ENCODE data around the gene KAZN. TPM values are rescaled to one million over a fixed set of nuclear protein-coding genes. Genes with fewer than 3 reads are reported as not detected.

The KAZN gene
- total and polyA plus RNA-seq, 2 donors (not counting 1 experiment from before 2014, with no cell fraction given): 3.4 to 5.0 TPM

DNA sequence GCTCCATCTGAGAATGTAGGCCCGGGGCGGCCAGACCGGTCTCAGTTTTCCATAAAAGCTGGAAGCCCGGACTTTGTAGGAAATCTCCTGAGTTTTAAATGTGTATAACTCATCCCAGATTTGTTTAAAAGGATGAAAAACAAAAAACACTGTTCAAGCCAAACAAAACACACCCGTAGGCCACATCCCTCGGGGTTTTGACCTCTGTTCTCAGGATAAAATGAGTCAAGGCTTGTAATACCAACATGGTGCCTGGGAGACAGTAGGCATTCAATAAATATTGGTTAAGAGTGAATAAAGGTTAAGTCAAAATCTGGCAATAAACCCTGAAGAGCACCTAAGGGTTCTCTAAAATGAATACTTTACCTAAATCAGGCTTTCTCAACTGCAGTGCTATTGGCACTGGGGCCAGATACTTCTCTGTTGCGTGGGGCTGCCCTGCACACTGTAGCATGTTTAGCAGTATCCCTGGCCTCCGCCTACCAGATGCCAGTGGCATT lies 55.0 kb downstream of the KAZN start:
- Histone ChIP-seq H3K27ac (ENCODE audit: insufficient read depth, low read length) (no peak overlapping the region), H3K9me3 (ENCODE audit: control insufficient read depth, insufficient read depth, low read depth, low read length) (no peaks in the 10 kb centered on the region), H2AFZ (ENCODE audit: low read length) (no peak overlapping the region), H3K36me3 (ENCODE audit: control insufficient read depth, insufficient read depth, low read length) (no peaks in the 10 kb centered on the region), H3K27me3 (ENCODE audit: control insufficient read depth, insufficient read depth, low read length) (no peaks in the 10 kb centered on the region), H3K9ac (ENCODE audit: insufficient read depth, low read length) (no peak overlapping the region), H3K4me3 (replicated peaks in 1 of 4; ENCODE audit: control extremely low read depth in 1 of 4, insufficient read depth in 1 of 4, low read depth in 3 of 4, low read length in 4 of 4) (no peak overlapping the region), H3K4me1 (ENCODE audit: control insufficient read depth, extremely low read depth, insufficient read depth, low read length) (no peaks in the 10 kb centered on the region), H4K20me1 (ENCODE audit: control insufficient read depth, extremely low read depth, insufficient read depth, low read length) (no peaks in the 10 kb centered on the region), H3K79me2 (ENCODE audit: control insufficient read depth, insufficient read depth, low read length) (no peaks in the 10 kb centered on the region), H3K4me2 (ENCODE audit: extremely low read depth, insufficient read depth, low read length) (no peak overlapping the region)
- DNase-seq (ENCODE audit: low read depth in 2 of 2): peak in 1 of 2 donors; percentile 11
- TF ChIP-seq, protein P1, sequence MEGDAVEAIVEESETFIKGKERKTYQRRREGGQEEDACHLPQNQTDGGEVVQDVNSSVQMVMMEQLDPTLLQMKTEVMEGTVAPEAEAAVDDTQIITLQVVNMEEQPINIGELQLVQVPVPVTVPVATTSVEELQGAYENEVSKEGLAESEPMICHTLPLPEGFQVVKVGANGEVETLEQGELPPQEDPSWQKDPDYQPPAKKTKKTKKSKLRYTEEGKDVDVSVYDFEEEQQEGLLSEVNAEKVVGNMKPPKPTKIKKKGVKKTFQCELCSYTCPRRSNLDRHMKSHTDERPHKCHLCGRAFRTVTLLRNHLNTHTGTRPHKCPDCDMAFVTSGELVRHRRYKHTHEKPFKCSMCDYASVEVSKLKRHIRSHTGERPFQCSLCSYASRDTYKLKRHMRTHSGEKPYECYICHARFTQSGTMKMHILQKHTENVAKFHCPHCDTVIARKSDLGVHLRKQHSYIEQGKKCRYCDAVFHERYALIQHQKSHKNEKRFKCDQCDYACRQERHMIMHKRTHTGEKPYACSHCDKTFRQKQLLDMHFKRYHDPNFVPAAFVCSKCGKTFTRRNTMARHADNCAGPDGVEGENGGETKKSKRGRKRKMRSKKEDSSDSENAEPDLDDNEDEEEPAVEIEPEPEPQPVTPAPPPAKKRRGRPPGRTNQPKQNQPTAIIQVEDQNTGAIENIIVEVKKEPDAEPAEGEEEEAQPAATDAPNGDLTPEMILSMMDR (conservative IDR thresholded peaks at IDR 0.05 in 1 of 2, IDR thresholded peaks at IDR 0.05 in 1 of 2; ENCODE audit: low read depth in 1 of 2, low read length in 2 of 2): no peak
- no peak for TF ChIP-seq EZH2 (IDR thresholded peaks at IDR 0.05; ENCODE audit: low read length, missing control alignments)

DNA sequence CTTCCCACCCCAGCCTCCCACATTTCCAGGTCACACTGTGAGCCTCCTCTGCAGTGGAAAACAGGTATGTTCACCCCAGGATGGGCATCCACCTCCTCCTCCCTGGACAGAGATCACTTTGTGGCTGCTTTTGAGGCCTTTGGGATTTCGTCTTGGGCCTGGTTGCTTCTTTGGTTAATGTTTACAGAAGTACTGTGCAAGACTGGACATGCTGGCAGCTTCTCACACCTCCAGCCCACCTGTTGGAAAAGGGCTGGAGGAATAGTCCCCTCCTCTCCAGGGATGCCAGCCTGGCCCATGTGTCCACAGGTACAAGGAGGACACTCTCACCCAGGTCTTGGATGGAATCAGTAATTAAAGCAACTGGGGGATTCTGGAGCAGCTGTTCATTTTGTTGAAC lies 56.1 kb downstream of the KAZN start:
- Histone ChIP-seq H3K27ac (ENCODE audit: insufficient read depth, low read length) (no peak overlapping the region), H3K9me3 (ENCODE audit: control insufficient read depth, insufficient read depth, low read depth, low read length) (no peaks in the 10 kb centered on the region), H3K9ac (ENCODE audit: insufficient read depth, low read length) (no peak overlapping the region), H3K4me3 (replicated peaks in 1 of 4; ENCODE audit: control extremely low read depth in 1 of 4, insufficient read depth in 1 of 4, low read depth in 3 of 4, low read length in 4 of 4) (no peak overlapping the region), H3K36me3 (ENCODE audit: control insufficient read depth, insufficient read depth, low read length) (no peaks in the 10 kb centered on the region), H3K79me2 (ENCODE audit: control insufficient read depth, insufficient read depth, low read length) (no peaks in the 10 kb centered on the region), H3K4me2 (ENCODE audit: extremely low read depth, insufficient read depth, low read length) (no peak overlapping the region), H3K27me3 (ENCODE audit: control insufficient read depth, insufficient read depth, low read length) (no peaks in the 10 kb centered on the region), H3K4me1 (ENCODE audit: control insufficient read depth, extremely low read depth, insufficient read depth, low read length) (no peaks in the 10 kb centered on the region), H2AFZ (ENCODE audit: low read length) (no peak overlapping the region), H4K20me1 (ENCODE audit: control insufficient read depth, extremely low read depth, insufficient read depth, low read length) (no peaks in the 10 kb centered on the region)
- no peak for TF ChIP-seq EZH2 (IDR thresholded peaks at IDR 0.05; ENCODE audit: low read length, missing control alignments)
- TF ChIP-seq, protein P1 (conservative IDR thresholded peaks at IDR 0.05 in 1 of 2, IDR thresholded peaks at IDR 0.05 in 1 of 2; ENCODE audit: low read depth in 1 of 2, low read length in 2 of 2): no peak
- no peak for DNase-seq (ENCODE audit: low read depth in 2 of 2)

DNA sequence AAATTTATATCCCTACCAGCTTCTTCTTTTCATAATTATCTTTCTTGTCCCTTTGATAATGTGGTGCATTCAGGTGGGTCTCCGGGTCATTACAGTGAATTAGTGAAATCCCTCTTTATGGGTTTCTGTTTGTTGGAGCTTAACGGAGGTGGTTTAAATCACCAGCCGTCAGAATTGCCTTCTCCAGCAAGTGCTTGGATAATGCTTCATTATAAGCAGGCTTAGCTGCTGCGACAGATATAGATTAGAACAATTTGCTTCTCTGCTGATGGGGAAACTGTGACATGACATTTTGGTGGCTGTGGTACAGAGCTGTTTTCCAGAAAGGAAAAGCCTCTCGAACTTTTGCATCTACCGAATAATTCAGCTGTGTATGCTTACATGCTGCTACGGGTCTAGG lies 56.9 kb downstream of the KAZN start:
- Histone ChIP-seq H3K9me3 (ENCODE audit: control insufficient read depth, insufficient read depth, low read depth, low read length) (no peaks in the 10 kb centered on the region), H3K36me3 (ENCODE audit: control insufficient read depth, insufficient read depth, low read length) (no peaks in the 10 kb centered on the region), H2AFZ (ENCODE audit: low read length) (no peak overlapping the region), H3K79me2 (ENCODE audit: control insufficient read depth, insufficient read depth, low read length) (no peaks in the 10 kb centered on the region), H4K20me1 (ENCODE audit: control insufficient read depth, extremely low read depth, insufficient read depth, low read length) (no peaks in the 10 kb centered on the region), H3K9ac (ENCODE audit: insufficient read depth, low read length) (no peak overlapping the region), H3K4me3 (replicated peaks in 1 of 4; ENCODE audit: control extremely low read depth in 1 of 4, insufficient read depth in 1 of 4, low read depth in 3 of 4, low read length in 4 of 4) (no peak overlapping the region), H3K4me2 (ENCODE audit: extremely low read depth, insufficient read depth, low read length) (no peak overlapping the region), H3K4me1 (ENCODE audit: control insufficient read depth, extremely low read depth, insufficient read depth, low read length) (no peaks in the 10 kb centered on the region), H3K27me3 (ENCODE audit: control insufficient read depth, insufficient read depth, low read length) (no peaks in the 10 kb centered on the region), H3K27ac (ENCODE audit: insufficient read depth, low read length) (no peak overlapping the region)
- TF ChIP-seq, protein P1 (conservative IDR thresholded peaks at IDR 0.05 in 1 of 2, IDR thresholded peaks at IDR 0.05 in 1 of 2; ENCODE audit: low read depth in 1 of 2, low read length in 2 of 2): no peak
- no peak for TF ChIP-seq EZH2 (IDR thresholded peaks at IDR 0.05; ENCODE audit: low read length, missing control alignments)
- no peak for DNase-seq (ENCODE audit: low read depth in 2 of 2)

Data from fibroblast of lung (primary cell).